Fibroblast of skin of scalp (primary cell): Measurements from ENCODE around the gene MMP11.
A peak's percentile ranks its signal among the peaks of the same experiment; 100 is the strongest.

Experiments used
- DNase-seq: peaks from one replicate; pipeline ENCODE4 v3.0.0-alpha.2; 2013

MMP11 gene

DNA sequence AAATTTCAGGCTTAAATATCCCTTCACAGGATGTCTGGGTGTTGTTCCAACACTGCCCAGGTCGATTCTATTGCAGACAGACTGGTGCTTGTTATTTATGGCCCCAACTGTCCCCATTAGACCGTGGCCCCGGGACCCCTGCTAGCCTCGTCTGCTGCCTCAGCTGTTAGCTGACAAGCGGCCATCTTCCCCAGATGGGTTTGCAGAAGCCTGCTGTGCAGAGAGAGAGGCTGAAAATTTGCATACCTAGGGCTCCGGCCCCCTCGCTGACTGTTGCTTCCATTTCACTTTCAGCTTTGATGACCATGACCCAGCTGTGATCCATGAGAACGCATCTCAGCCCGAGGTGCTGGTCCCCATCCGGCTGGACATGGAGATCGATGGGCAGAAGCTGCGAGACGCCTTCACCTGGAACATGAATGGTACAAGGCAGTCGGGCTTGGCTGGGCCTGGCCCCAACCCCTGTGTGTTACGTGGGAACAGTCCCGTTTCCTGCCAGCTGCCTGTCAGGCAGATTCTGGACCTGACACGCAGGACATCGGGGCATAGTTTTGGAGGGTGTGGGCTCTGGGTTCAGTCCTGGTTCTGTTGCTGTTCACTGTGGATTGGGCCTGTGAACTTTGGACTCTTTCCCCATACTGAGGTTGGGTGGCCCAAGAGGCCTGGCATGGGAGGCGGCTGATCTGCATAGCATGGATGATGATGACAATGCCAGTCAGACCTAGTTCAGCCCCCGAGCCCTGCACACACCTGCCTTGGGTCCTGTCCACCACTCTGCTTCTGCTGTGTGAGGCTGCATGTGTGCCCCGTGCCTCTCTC lies 30.6 kb downstream of the MMP11 start:
- DNase-seq, result no peak

DNA sequence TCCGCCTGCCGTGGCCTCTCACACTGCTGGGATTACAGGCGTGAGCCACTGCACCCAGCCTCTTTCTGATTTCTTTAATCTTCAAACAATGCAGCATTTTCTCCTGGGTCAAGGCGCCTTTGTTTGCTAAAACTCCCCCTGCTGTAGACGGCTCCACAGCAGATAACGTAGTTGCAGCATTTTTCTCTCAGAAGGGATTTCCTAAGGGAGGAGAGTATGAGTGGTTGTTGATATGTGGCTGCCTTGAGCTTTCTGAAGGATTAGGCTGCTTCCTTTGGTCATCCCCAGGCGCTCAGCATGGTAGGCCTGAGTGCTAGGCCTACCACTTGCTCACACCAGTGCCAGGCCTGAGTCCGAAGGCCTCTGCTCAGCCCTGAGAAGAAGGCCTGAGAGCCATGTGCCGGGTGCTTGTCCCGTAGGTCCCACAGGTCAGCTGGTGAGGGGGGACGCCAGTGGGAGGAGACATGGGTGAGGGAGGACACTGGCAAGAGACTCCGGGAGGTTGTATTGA lies 32.2 kb downstream of the MMP11 start:
- DNase-seq, result no peak

DNA sequence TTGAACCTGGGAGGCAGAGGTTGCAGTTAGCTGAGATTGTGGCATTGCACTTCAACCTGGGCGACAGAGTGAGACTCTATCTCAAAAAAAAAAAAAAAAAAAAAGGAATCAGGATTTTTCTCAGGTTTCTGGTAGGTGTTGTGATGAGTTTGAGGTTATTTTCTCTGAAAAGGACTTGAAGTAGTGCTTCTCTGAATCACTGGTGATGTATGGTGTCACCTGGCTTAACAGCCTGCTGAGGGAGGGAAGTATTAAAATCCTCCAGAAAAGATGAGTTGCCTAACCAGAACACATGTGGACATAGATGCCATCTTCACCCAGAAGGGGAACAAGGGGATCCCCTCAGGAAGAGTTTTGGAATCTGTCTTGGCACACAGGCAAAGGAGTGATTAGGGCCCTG lies 34.2 kb downstream of the MMP11 start:
- no peak for DNase-seq

DNA sequence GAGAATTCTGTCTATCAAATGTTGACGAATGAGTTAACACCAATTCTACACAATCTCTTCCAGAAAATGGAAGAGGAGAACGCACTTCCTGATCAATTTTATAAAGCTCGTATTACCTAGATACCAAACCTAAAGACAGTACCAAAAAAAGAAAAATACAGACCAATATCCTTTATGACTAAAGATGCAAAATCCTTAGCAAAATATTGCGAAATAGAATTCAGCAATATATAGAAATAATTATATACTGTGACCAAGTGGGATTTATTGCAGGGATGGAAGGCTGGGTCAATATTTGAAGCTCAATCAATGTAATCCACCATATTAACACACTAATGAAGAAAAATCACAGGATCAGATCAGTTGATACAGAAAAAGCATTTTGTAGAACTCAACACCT lies 39.7 kb downstream of the MMP11 start:
- DNase-seq, result no peak

DNA sequence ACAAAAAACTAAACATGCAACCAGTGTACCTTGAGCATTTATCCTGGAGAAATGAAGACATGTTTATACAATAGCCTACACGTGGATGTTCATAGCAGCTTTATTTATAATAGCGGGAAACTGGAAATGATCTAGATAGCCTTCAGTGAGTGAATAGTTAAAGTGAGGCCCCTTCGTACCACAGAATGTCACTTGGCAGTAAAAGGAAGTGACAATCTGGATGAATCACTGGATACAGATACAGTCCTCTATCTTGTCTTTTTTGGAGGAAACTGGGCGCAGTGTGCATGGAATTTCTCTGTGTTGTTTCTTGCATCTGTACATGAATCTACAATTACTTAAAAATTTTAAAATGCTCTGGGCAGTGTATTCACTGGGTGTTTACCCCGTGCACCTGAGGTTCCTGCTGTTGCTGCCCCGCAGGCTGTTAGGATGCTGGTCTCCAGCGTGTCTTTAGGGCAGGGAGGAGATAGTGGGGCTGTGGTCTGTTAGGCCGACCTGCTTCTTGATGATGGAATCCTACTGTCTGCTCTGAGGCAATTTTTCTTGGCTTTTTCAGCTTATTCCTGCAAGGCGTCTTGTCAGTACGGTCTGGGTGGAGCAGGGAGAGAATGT lies 43.0 kb downstream of the MMP11 start:
- DNase-seq, result peak; percentile 30

DNA sequence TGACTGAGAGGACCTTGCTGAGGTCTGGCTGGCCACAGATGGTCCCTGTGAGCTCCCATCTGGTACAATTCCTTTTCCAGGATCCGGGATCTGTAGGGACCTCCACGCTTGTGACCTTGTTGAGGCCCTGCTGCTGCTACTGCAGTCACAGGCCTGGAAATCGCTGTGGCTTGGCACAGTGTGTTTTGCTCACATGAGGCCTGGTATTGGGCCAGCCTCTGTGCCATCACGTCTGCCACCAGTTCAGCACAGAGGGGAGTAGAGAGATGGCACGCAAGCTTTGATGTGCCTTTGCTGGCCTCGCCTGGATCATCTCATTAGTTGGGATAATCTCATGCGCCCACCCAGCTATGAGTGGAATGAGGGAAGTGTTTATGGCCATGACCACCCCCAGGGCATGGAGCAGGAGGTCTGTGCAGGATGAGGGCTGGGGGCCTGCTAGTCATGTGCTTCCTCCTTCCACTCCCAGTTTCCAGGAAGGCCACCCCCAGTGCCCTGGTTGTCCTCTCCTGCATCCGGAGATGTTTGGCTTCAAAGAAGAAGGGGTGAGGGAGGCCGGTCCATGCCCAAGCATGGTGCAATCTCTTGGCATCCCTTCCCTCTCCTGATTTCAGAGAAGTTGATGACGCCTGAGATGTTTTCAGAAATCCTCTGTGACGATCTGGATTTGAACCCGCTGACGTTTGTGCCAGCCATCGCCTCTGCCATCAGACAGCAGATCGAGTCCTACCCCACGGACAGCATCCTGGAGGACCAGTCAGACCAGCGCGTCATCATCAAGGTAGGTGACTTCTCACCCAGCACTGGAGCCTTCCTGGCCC lies 43.7 kb downstream of the MMP11 start:
- DNase-seq, result peak; percentile 17

DNA sequence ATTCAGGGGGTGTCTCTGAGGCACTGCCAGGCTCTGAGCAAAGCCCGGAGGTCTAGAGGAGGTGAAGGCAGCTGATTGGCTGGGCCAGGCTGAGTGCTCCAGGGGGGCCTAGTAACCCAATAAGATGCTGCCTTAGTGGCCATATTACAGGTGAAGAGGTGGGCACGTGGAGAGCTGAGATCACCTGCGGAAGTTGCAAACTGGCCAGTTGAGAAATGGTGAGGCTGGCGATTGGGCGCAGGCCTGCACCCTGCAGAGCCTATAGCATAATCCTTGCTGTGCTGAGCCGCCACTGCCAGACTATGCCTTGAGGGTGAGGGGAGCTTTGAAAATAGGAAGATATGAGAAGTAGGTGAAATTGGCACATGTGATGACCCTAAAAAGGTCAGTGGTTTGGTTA lies 44.5 kb downstream of the MMP11 start:
- no peak for DNase-seq

DNA sequence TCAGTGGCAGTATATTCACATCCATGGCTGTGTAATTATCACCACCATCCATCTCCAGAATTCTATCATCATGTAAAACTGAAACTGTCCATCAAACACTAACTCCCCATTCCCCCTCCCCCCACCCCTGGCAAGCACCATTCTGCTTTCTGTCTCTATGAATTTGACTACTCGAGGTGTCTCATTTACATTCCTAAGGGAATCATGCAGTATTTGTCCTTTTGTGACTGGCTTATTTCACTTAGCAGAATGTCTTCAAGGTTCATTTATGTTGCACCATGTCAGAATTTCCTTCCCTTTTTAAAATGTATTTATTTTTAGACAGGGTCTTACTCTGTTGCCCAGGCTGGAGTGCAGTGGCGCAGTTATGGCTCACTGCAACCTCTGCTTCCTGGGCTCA lies 45.9 kb downstream of the MMP11 start:
- no peak for DNase-seq

DNA sequence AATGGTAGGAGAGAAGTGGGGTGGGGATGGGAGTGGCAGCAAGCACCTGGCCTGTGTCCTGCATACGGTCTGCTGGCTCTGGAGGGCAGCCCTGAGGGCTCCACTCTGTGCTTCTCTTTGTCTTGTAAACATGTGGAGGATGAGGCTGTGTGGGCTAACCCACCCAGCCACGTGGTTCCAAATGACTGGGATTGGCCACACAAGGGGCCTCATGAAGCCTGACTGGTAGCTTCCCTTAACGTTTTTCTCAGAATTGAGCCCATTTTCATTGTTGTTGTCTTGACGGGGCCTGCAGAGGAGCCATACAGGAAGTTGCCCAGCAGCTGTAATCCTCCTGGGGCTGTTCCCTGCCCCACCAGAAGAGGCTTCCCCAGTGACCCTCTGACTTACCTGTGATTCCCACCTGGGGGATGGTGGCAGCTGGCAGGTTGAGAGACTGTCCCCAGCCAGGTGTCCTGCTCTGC lies 48.1 kb downstream of the MMP11 start:
- DNase-seq, result no peak

DNA sequence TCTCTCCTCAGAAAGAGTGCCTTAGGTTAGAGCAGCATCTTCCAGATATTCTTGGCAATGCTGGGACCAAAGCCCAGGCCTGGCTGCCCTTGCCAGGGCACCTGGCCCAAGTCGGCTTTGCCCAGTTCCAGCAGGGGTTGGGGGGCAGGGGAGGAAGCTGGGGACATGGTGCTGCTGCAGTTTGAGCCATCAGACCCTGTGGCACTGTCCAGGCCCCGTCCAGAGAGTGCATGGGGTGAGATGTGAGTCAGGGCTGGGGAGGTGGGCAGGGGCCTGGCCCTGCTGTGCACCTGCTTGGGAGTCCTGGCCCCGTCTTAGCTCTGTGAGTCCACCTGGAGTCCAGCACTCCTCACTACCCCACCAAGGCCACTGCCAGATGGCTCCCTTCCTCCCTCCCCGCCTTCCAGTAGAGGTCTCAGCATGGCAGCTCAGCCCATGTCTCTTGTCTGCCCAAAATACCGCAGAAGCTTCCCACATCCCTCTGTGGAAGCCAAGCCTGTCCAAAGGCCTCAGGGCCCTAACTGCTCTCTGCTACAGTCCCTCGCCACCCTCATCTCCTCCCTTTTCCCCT lies 49.5 kb downstream of the MMP11 start:
- DNase-seq, result no peak

DNA sequence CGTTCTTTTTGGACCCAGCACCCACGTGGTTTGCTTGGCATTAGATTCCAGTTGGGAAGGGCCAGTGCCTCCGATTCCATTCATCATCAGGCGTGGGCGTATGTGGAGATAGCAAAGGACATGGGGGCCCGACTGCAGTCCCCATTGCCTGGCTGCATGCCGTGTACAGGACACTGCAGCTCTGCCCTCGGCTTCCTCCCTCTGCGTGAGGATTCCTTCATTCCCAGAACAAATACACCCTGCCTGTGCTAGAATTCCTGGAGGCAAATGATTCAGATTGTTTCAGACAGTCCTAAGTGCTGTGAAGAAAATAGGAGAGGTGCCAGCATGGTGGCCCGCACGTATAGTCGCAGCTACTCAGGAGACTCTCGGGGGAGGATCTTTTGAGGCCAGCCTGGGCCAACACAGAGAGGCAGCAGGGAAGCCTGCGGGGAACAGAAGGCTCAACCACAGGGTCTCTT lies 50.7 kb downstream of the MMP11 start:
- peak; percentile 49 for DNase-seq

DNA sequence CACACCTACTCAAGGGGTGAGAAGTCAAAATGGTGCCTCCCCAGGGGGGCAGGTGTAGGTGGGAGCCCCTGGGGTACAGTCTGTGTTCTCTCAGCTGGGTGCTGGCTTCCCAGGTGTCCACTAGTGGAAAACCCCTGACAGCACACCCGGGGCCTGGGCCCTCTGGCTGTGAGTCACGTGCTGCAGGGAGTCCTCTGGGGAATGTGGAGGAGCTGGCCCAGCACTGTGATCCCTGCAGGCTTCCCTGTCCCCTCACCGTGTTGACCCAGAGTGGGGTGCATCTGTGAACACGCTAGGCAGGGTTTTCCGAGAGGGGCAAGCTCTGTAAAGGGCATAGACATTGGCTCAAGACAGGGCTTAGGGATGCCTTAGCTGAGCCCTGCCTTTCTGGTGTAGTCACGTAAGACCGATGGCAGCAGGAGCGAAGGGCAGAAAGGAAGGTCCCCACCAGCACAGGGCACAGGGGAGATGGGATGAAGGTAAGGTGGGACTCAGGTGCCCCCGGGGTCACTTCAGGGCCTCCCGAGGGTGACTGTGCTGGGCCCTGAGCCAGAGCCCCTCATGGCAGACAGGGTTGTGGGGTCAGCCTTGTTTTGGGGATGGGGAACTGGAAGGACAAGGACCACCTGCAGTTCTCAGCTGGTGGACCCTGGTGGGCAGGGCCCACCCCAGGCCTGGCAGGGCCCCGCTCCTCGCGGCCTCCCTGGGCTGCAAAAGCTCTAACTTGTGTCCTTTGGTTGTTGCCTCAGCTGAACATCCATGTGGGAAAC lies 52.0 kb downstream of the MMP11 start:
- no peak for DNase-seq

DNA sequence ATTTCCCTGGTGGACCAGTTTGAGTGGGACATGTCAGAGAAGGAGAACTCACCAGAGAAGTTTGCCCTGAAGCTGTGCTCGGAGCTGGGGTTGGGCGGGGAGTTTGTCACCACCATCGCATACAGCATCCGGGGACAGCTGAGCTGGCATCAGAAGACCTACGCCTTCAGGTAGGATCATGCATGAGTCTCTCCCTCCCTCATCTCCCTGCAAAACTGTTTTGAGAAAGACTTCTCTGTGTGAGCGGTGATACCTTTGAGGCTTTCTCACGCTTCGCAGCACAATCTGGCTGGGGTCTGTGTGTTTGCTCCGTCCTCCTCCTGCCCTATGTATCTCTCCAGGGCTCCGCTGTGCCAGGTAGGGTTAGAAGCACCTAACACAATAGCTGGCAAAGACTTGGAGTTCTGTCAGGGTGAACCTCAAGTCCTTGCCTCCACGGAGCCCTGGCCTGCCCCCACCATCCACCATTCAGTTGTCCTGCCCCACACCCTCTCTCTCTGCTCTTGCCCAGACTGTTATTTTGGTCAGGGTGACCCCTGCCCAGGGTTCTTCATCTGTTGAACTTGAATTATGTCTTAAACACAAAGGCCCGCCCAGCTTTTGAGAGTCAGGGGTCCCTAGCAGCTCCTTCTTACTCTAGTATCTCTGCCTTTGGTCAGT lies 52.7 kb downstream of the MMP11 start:
- DNase-seq, result no peak

DNA sequence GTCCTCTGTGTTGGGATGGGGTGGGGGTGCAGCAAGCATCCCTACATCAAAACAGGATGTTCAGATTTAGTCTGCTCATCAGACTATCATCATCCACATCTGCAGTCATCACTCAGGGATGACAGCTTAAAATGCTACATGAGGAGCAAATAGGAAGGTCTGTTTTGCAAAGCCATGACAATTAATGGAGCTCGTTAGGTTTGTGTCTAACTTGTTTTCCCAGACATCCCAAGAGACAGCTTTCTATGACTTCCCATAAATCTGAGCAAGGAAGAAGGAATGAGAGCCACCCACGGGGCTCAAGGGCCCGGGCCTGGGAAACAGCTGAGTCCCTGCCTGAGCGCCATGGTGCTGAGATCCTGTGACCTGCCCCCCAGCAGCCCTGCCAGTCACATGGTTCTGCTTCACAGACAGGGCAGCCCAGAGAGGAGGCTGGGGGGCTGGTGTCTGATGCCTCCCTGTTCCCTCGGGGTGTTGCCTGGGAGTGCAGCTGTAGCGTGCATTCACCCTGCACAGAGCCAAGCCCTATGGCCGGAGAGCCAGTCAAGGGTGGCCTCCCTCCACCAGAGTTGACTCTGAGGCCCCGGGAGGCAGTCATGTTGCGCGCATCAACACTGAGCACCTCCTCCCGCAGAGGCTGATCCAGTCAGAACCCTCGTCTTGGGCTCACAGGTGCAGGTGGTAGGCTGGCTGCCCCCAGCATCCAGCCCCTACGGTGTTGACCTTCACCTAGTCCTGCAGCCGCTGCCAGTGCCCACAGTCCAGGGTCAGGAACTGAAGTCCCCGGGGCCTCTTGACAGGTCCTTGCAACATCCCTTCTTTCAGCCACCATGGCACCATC lies 54.1 kb downstream of the MMP11 start:
- peak; percentile 97 for DNase-seq

DNA sequence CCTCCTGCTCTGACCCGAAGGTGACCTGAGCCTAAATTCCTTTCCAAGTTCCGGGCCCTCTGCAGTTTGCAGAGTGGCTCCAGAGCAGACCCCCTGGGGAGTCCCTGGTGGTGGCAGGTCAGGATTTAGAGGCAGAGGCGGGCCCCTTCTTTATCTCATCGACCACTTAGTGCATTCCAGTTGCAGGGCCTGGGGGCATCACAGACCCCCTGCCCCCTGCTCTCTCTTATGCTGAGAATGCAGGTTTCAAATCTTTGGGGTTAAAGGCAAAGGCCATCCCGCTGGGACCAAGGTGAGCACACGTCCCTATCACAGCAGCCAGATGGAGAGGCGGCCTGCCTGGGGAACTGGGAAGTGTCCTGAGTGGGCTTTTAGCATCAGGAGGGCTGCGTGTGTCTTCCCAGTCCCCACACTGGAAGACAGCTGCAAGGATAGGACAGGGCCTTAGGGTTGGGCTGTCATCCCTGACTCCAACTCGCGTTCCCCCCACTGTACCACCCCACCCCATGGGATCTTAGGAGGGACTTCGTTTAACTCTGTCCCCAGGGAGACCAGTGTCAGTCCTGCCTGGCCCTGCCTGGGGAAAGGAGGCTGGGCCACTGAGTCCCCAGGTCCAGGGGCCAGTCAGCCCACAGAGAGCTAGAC lies 54.8 kb downstream of the MMP11 start:
- no peak for DNase-seq

DNA sequence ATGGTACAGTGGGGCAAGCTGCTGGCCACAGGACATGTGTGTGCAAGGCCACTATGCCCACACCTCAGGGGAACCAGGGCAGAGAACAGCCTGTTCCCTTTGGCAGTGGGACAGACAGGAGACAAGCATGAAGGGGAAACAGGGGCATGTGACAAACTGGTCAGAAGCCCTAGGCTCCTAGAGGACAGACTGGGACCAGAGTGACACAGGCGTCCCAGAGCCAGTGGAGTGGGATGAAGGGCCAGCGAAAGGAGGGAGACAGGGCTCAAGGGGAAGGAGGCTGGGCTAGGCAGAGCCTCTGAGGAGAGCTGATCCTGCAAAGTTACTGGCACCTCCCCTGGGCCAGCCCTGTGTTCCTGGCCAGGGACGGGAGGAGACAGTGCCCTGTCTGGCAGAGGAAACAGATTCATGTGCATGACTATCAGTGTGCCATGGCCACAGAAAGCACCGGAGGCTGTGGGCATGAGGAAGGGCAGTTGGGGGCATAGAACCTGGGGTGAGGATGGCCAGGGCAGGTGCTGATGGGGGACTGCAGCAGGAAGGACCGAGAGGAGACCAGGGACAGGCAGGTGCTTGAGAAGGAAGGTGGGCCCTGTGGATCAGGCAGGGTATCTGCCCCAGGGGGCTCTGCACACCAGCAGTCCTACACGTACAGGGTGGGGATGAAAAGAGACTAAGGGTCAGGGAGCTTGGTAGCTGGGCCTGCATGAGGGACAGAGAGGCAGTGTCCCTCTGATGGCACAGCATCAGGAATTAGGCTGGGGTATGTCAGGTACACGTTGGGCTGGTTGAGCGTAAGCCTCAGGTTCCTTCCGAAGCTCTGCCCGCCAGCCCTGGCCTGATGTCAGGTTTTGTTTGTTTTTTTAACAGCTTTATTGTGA lies 56.4 kb downstream of the MMP11 start:
- no peak for DNase-seq

DNA sequence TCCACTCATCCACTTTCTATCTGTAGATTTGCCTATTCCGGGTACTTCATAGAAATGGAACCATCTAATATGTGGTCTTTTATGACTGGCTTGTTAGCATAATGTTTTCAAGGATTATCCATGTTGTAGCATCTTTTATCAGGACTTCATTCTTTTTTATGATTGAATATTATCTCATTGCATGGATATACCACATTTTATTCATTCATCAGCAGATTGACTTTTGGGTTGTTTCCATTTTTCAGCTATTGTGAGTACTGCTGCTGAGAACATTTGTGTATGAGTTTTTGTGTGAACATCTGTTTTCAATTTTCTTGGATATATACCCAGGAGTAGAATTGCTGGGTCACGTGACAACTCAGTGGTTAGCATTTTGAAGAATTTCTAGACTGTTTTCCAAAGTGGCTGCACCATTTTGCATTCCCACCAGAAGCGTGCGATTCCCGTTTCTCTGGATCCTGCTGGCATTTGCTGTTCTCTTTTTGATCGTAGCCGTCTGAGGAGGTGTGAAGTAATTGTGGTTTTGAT lies 57.3 kb downstream of the MMP11 start:
- peak; percentile 97 for DNase-seq

DNA sequence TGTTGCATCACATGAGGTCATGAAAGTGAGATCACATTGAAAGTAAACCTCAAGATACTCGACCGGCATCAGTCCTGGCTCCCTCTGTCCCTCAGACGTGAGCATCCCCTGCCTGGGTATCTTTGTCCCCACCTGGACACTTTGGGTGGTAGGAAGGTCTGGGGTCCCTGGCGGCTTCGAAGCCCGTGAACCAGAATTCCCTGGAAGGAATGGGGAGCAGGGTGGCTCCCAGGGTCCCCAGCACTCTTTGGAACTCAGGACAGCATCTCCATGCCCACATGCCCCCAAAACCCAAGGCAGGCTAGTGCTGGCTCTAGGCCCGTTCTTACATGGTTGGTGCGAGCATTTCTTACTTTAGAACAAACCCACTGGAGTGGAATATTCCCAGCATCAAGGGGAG lies 58.6 kb downstream of the MMP11 start:
- no peak for DNase-seq

DNA sequence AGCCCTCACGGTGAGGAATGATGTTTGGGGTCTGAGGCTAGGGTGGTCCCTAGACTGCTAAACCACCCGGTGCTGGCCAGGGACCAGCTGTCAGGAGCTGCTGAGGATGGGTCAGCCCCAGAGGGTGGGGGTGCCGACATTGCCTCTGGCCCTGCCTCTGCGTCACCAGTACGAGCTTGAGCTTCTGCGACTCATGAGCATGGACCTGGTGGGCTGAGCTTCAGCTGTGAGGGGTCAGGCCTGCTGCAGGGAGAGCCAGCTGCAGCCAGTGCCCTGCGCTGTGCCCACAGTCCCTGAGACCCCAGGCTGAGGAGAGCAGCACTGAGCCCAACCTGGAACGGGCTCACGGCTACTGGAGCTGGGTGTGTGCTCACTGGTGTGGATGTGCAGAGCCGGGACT lies 59.1 kb downstream of the MMP11 start:
- DNase-seq, result no peak
